ENCODE data around the gene LILRA6.
A peak's percentile ranks its signal among the peaks of the same experiment; 100 is the strongest.
"Not testable (repeated sequence)": the region's sequence is repeated elsewhere in the genome, so short reads cannot be mapped to it uniquely, and the experiment has no call there.

The LILRA6 gene

GRCh38 chr19:54216869-54217268, 25.7 kb downstream of the LILRA6 start:
- H3K4me3 ChIP-seq (ENCODE audit: low read depth, low read length) = no peak overlapping the region
- no peak for TF ChIP-seq CTCF (conservative IDR thresholded peaks at IDR 0.05; ENCODE audit: low read depth, low read length)

GRCh38 chr19:54214734-54215133, 27.9 kb downstream of the LILRA6 start:
- not testable (repeated sequence) for DNase-seq (ENCODE audit: low read depth); H3K4me3 ChIP-seq (ENCODE audit: low read depth, low read length)

More at GRCh38 chr19:54216869-54217268, 25.7 kb downstream of the LILRA6 start:
- DNase-seq (ENCODE audit: low read depth) = no peak

GRCh38 chr19:54214217-54214616, 28.4 kb downstream of the LILRA6 start:
- not testable (repeated sequence) for DNase-seq (ENCODE audit: low read depth); H3K4me3 ChIP-seq (ENCODE audit: low read depth, low read length)

GRCh38 chr19:54211235-54211634, 31.4 kb downstream of the LILRA6 start:
- no peak for DNase-seq (ENCODE audit: low read depth)
- no peak for TF ChIP-seq CTCF (conservative IDR thresholded peaks at IDR 0.05; ENCODE audit: low read depth, low read length)
- no peak overlapping the region for H3K4me3 ChIP-seq (ENCODE audit: low read depth, low read length)

- peak; percentile 99 for DNase-seq (ENCODE audit: low read depth)
- TF ChIP-seq CTCF (conservative IDR thresholded peaks at IDR 0.05; ENCODE audit: low read depth, low read length) = no peak
- H3K4me3 ChIP-seq (ENCODE audit: low read depth, low read length) = peak overlapping the region; percentile 7
Observed at GRCh38 chr19:54209811-54210494, 32.6 kb downstream of the LILRA6 start.

- H3K4me3 ChIP-seq (ENCODE audit: low read depth, low read length) = no peak overlapping the region
- no peak for TF ChIP-seq CTCF (conservative IDR thresholded peaks at IDR 0.05; ENCODE audit: low read depth, low read length)
- DNase-seq (ENCODE audit: low read depth) = peak; percentile 14
Observed at GRCh38 chr19:54209058-54209810, 33.4 kb downstream of the LILRA6 start.

- no peak overlapping the region for H3K4me3 ChIP-seq (ENCODE audit: low read depth, low read length)
- TF ChIP-seq CTCF (conservative IDR thresholded peaks at IDR 0.05; ENCODE audit: low read depth, low read length) = no peak
- no peak for DNase-seq (ENCODE audit: low read depth)
Observed at GRCh38 chr19:54208784-54209057, 33.9 kb downstream of the LILRA6 start.
